AG10803 (cell line): Measurements from ENCODE around the gene DMAC2L.

Source experiments
- DNase-seq: peaks from one replicate; pipeline ENCODE4 v3.0.0; 2010; ENCODE audit warnings: low read depth
- H3K4me3 ChIP-seq: 2 replicates; pipeline ENCODE4 v1.5.1; 2011; ENCODE audit warnings: mild to moderate bottlenecking, low read length, control low read depth
- TF ChIP-seq, protein P1 (sequence below): conservative IDR thresholded peaks from 2 replicates; pipeline ENCODE4 v1.5.1; 2011; ENCODE audit warnings: mild to moderate bottlenecking, low read length, control low read depth, inconsistent platforms

Gene DMAC2L

GRCh38 chr14:50366589-50366988 lies 54.5 kb downstream of the DMAC2L start:
- TF ChIP-seq, protein P1, sequence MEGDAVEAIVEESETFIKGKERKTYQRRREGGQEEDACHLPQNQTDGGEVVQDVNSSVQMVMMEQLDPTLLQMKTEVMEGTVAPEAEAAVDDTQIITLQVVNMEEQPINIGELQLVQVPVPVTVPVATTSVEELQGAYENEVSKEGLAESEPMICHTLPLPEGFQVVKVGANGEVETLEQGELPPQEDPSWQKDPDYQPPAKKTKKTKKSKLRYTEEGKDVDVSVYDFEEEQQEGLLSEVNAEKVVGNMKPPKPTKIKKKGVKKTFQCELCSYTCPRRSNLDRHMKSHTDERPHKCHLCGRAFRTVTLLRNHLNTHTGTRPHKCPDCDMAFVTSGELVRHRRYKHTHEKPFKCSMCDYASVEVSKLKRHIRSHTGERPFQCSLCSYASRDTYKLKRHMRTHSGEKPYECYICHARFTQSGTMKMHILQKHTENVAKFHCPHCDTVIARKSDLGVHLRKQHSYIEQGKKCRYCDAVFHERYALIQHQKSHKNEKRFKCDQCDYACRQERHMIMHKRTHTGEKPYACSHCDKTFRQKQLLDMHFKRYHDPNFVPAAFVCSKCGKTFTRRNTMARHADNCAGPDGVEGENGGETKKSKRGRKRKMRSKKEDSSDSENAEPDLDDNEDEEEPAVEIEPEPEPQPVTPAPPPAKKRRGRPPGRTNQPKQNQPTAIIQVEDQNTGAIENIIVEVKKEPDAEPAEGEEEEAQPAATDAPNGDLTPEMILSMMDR: no peak
- H3K4me3 ChIP-seq: no peak overlapping the region
- no peak for DNase-seq

- no peak for DNase-seq
- no peak overlapping the region for H3K4me3 ChIP-seq
- TF ChIP-seq, protein P1: no peak
These were observed 59.4 kb downstream of the DMAC2L start for GRCh38 chr14:50371546-50371945.

GRCh38 chr14:50373959-50374358 lies 61.8 kb downstream of the DMAC2L start:
- DNase-seq: no peak
- H3K4me3 ChIP-seq: no peak overlapping the region
- TF ChIP-seq, protein P1: no peak

DNA sequence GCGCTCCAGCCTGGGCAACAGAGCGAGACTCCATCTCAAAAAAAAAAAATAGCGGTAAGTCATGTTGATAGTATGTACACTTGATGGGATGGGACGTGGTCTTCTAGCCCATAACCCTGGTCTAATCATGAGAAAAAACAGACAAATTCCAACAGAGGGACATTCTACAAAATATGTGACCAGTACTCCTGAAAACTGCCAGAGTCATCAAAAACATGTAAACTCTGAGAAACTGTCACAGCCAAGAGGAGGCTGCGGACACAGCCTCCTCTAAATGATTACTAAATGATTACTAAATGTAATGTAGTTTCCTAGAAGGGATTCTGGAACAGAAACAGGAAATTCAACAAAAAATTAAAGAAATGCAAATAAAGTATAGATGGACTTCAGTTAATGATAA lies 63.6 kb downstream of the DMAC2L start:
- no peak for DNase-seq
- H3K4me3 ChIP-seq: no peak overlapping the region
- TF ChIP-seq, protein P1: no peak
